ENCODE data around the gene ORM2.

Gene ORM2

GRCh38 chr9:114314881-114315722, 14.6 kb upstream of the ORM2 start:
- H3K9me3 ChIP-seq (ENCODE audit: severe bottlenecking): peaks cover 5% of the 10 kb centered on the region
- H3K4me3 ChIP-seq (ENCODE audit: low read depth, low read length): no peak overlapping the region
- H3K27ac ChIP-seq: no peak overlapping the region
- TF ChIP-seq CTCF (IDR thresholded peaks at IDR 0.05; ENCODE audit: low read depth, low read length): no peak
- H3K27me3 ChIP-seq (ENCODE audit: insufficient read depth, low read depth, severe bottlenecking): no peaks in the 10 kb centered on the region
- peaks cover 14% of the 10 kb centered on the region for H3K36me3 ChIP-seq
- DNase-seq: peak; percentile 5

- Histone ChIP-seq H3K27ac (no peak overlapping the region), H3K4me3 (ENCODE audit: low read depth, low read length) (no peak overlapping the region), H3K27me3 (ENCODE audit: insufficient read depth, low read depth, severe bottlenecking) (no peaks in the 10 kb centered on the region), H3K36me3 (peaks cover 8% of the 10 kb centered on the region), H3K9me3 (ENCODE audit: severe bottlenecking) (peaks cover 5% of the 10 kb centered on the region)
- no peak for TF ChIP-seq CTCF (IDR thresholded peaks at IDR 0.05; ENCODE audit: low read depth, low read length)
- DNase-seq: no peak
These were observed 13.8 kb upstream of the ORM2 start for GRCh38 chr9:114315723-114316363.

GRCh38 chr9:114316605-114317230, 13.0 kb upstream of the ORM2 start:
- H3K27ac ChIP-seq: peak overlapping the region; percentile 6; the same call in 1 of the 2 replicates
- peak; percentile 21; the same call in 1 of the 2 replicates for TF ChIP-seq CTCF (IDR thresholded peaks at IDR 0.05; ENCODE audit: low read depth, low read length)
- H3K27me3 ChIP-seq (ENCODE audit: insufficient read depth, low read depth, severe bottlenecking): no peaks in the 10 kb centered on the region
- H3K4me3 ChIP-seq (ENCODE audit: low read depth, low read length): no peak overlapping the region
- H3K36me3 ChIP-seq: peaks cover 2% of the 10 kb centered on the region
- DNase-seq: peak; percentile 29
- peaks cover 5% of the 10 kb centered on the region for H3K9me3 ChIP-seq (ENCODE audit: severe bottlenecking)

GRCh38 chr9:114317665-114318357, 11.9 kb upstream of the ORM2 start:
- TF ChIP-seq CTCF (IDR thresholded peaks at IDR 0.05; ENCODE audit: low read depth, low read length): no peak
- Histone ChIP-seq H3K27me3 (ENCODE audit: insufficient read depth, low read depth, severe bottlenecking) (no peaks in the 10 kb centered on the region), H3K4me3 (ENCODE audit: low read depth, low read length) (no peak overlapping the region), H3K9me3 (ENCODE audit: severe bottlenecking) (peaks cover 5% of the 10 kb centered on the region), H3K27ac (no peak overlapping the region; the same call in 1 of the 2 replicates), H3K36me3 (no peaks in the 10 kb centered on the region)
- peak; percentile 2 for DNase-seq

- Histone ChIP-seq H3K9me3 (ENCODE audit: severe bottlenecking) (peaks cover 5% of the 10 kb centered on the region), H3K27ac (no peak overlapping the region), H3K27me3 (ENCODE audit: insufficient read depth, low read depth, severe bottlenecking) (no peaks in the 10 kb centered on the region), H3K36me3 (no peaks in the 10 kb centered on the region), H3K4me3 (ENCODE audit: low read depth, low read length) (no peak overlapping the region)
- no peak for TF ChIP-seq CTCF (IDR thresholded peaks at IDR 0.05; ENCODE audit: low read depth, low read length)
- DNase-seq: peak; percentile 4
These were observed 11.3 kb upstream of the ORM2 start for GRCh38 chr9:114318416-114318815.
